HFFc6 (cell line): ENCODE results near the gene NDUFV2. TPM values are rescaled to one million over a fixed set of nuclear protein-coding genes. Genes with fewer than 3 reads are reported as not detected.
"Not testable (repeated sequence)": the region's sequence is repeated elsewhere in the genome, so short reads cannot be mapped to it uniquely, and the experiment has no call there.

Experiments used
- DNase-seq: peaks from one replicate; pipeline ENCODE4 v3.0.0-alpha.2; 2018
- H3K27ac Mint-ChIP-seq: 2 replicates; pipeline ENCODE4 v1.8.0; 2020; ENCODE audit warnings: mild to moderate bottlenecking, mixed read lengths
- H3K27me3 Mint-ChIP-seq: 2 replicates; pipeline ENCODE4 v1.8.0; 2021; ENCODE audit warnings: mild to moderate bottlenecking, moderate library complexity, mixed read lengths; ENCODE audit not compliant: insufficient read depth
- H3K36me3 Mint-ChIP-seq: 2 replicates; pipeline ENCODE4 v1.8.0; 2021; ENCODE audit warnings: low read depth, mixed read lengths
- H3K4me1 Mint-ChIP-seq: 2 replicates; pipeline ENCODE4 v1.8.0; 2020; ENCODE audit warnings: low read depth, mixed read lengths
- H3K4me3 Mint-ChIP-seq: 2 replicates; pipeline ENCODE4 v1.8.0; 2020; ENCODE audit warnings: mild to moderate bottlenecking, moderate library complexity, mixed read lengths
- H3K9me3 Mint-ChIP-seq: 2 replicates; pipeline ENCODE4 v1.8.0; 2020; ENCODE audit warnings: mild to moderate bottlenecking, mixed read lengths
- total RNA-seq, 6 experiments: library from RNA; stranded (reverse); fragmentation: NEBNext Ultra II Directional; extraction: Animal tissue kit (Norgen Biotek cat#: 25700); gene quantifications; 2 replicates in 1 of 6; 3 replicates in 5 of 6; pipeline ENCODE4 v1.2.3, GENCODE V29; 2021
- TF ChIP-seq, protein P1 (sequence below): fragments of 200-600 bp; sonication (generic); IDR thresholded peaks from 2 replicates; pipeline ENCODE4 v1.5.0; 2021; ENCODE audit warnings: antibody characterized with exemption, mild to moderate bottlenecking

The NDUFV2 gene
- total RNA-seq, 6 experiments from 2014 or later: 157 to 198 (median 184) TPM

DNA sequence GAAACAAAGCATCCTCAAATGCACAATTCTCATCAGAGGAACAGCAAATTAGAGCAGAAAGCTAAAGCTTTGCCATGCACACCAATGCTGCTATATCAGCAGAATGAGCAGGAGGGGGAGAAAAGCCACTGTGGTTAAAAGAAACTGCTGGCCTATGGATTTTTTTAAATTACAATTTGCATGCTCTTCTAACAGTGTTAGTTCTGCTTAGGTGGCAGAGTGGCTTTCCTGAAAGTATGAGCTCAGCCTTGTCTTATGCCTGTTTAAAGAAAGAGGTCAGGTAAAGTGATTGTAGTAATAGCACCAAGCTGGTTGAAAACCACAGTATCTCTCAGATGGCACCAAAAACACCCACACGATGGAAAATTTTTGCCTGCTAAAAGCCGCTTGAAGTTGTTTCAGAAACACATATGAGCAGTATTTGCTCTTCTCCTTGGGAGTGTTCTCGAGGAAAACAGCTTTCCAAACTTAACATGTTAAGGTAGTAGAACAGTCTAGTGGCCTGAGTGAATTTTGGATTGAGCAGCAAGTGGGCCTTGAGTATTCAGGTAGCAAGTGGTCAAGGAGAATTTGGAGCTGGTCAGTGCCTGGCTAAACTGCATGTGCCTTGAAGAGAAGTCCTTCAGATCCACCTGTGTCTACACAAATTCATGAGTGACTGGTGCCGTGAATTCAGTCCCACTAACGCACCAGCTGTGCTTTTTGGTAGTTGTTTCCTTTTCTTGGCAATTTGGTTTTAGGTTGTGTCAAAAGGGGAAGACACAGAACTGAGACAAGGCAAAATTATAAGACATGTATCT, 19.6 kb upstream of the NDUFV2 start:
- Mint-ChIP-seq H3K4me1 (no peaks in the 10 kb centered on the region), H3K27ac (no peak overlapping the region), H3K4me3 (no peak overlapping the region), H3K36me3 (no peaks in the 10 kb centered on the region), H3K27me3 (no peaks in the 10 kb centered on the region; the same call in 1 of the 2 replicates), H3K9me3 (no peaks in the 10 kb centered on the region)
- TF ChIP-seq, protein P1, sequence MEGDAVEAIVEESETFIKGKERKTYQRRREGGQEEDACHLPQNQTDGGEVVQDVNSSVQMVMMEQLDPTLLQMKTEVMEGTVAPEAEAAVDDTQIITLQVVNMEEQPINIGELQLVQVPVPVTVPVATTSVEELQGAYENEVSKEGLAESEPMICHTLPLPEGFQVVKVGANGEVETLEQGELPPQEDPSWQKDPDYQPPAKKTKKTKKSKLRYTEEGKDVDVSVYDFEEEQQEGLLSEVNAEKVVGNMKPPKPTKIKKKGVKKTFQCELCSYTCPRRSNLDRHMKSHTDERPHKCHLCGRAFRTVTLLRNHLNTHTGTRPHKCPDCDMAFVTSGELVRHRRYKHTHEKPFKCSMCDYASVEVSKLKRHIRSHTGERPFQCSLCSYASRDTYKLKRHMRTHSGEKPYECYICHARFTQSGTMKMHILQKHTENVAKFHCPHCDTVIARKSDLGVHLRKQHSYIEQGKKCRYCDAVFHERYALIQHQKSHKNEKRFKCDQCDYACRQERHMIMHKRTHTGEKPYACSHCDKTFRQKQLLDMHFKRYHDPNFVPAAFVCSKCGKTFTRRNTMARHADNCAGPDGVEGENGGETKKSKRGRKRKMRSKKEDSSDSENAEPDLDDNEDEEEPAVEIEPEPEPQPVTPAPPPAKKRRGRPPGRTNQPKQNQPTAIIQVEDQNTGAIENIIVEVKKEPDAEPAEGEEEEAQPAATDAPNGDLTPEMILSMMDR: no peak
- no peak for DNase-seq

DNA sequence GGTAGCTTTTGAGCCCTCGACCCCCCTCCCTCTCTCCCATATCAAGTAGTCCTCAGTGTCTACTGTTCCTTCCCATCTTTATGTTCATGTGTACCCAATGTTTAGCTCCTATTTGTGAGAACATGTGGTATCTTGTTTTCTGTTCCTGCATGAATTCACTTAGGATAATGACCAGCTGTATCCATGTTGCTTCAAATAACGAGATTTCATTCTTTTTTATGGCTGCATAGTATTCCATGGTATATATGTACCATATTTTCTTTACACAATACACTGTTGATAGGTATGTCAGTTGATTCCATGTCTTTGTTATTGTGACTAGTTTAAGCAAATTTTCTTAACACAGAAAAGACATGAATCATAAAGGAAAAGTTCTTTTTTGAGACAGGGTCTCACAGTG, 16.5 kb upstream of the NDUFV2 start:
- TF ChIP-seq, protein P1: no peak
- no peak for DNase-seq
- Mint-ChIP-seq H3K4me1 (no peaks in the 10 kb centered on the region), H3K9me3 (no peaks in the 10 kb centered on the region), H3K36me3 (no peaks in the 10 kb centered on the region), H3K27ac (no peak overlapping the region), H3K4me3 (no peak overlapping the region), H3K27me3 (no peaks in the 10 kb centered on the region)

DNA sequence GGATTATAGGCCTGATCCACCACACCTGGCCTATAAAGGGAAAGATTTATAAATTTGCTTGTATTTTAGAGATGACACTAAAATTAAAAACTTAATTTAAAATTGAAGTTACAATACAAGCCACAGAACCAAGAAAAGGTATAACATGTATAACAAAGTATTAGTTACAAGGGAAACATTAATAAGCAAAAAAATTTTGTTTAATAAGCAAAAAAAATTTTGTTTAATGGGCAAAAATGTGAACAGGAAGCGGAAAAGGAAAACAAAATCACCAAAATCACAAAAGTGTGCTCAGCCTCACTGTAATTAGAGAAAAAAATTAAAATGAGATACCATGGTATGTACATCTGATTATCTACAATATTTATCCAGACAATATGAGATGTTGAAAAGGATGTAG, 15.9 kb upstream of the NDUFV2 start:
- Mint-ChIP-seq H3K4me1 (no peaks in the 10 kb centered on the region), H3K9me3 (no peaks in the 10 kb centered on the region), H3K36me3 (no peaks in the 10 kb centered on the region), H3K27me3 (no peaks in the 10 kb centered on the region), H3K4me3 (no peak overlapping the region), H3K27ac (no peak overlapping the region)
- no peak for DNase-seq
- TF ChIP-seq, protein P1: no peak

DNA sequence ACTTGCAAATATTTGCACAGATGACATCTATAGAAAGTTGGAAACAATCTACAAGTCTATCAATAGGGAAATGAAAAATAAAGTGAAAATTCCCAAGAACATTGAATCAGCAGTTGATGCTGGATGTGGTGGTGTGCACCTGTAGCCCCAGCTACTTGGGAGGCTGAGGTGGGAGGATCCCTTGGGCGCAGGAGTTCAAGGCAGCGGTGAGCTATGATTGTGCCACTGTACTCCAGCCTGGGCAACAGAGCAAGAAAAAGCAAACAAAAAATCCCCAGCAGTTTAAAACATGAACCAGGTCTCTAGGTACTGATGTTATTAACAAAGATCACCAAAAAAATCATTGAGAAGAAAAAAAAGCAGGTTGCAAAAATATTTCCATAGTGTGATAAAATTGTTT, 15.4 kb upstream of the NDUFV2 start:
- no peaks in the 10 kb centered on the region for H3K9me3 Mint-ChIP-seq
- H3K36me3 Mint-ChIP-seq: no peaks in the 10 kb centered on the region

DNA sequence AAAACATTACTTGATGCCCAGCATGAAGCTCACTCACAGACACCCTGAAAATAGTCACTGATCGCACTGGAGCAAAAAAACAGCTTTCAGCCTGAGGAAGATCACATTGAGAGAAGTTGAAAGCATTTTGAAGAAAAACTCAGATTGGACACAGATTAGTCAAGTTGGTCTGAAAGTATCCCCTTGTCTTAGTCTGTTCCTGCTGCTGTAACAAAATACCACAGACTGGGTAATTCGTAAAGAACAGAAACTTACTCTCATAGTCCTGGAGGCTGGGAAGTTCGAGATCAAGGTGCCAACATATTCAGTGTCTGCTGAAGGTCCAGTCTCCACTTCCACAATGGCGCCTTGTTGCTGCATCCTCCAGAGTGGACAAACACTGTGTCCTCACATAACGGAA, 14.2 kb upstream of the NDUFV2 start:
- TF ChIP-seq, protein P1: no peak
- no peaks in the 10 kb centered on the region for H3K9me3 Mint-ChIP-seq
- no peak overlapping the region for H3K27ac Mint-ChIP-seq
- DNase-seq: no peak
- no peak overlapping the region for H3K4me3 Mint-ChIP-seq
- H3K4me1 Mint-ChIP-seq: peaks cover 10% of the 10 kb centered on the region
- no peaks in the 10 kb centered on the region for H3K36me3 Mint-ChIP-seq
- H3K27me3 Mint-ChIP-seq: no peaks in the 10 kb centered on the region

More for the DNA sequence above, 15.4 kb upstream of the NDUFV2 start:
- no peaks in the 10 kb centered on the region for H3K27me3 Mint-ChIP-seq
- TF ChIP-seq, protein P1: no peak
- no peak for DNase-seq
- no peak overlapping the region for H3K27ac Mint-ChIP-seq
- no peak overlapping the region for H3K4me3 Mint-ChIP-seq
- H3K4me1 Mint-ChIP-seq: no peaks in the 10 kb centered on the region

DNA sequence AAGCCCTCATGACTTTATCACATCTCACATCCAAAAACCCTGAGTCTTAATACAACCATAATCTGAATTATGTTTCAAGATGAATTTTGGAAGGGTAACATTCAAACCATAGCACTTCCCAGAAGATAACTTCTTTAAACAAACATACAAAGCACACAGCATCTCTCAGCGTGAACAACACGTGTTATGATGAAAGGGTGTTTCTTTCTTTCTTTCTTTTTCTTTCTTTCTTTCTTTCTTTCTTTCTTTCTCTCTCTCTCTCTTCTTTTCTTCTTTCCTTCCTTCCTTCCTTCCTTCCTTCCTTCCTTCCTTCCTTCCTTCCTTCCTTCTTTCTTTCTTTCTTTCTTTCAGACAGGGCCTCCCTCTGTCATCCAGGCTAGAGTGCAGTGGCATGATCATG, 13.8 kb upstream of the NDUFV2 start:
- not testable (repeated sequence) for DNase-seq, H3K9me3 Mint-ChIP-seq, H3K4me3 Mint-ChIP-seq, H3K27me3 Mint-ChIP-seq, H3K36me3 Mint-ChIP-seq, H3K27ac Mint-ChIP-seq
- peaks cover 14% of the 10 kb centered on the region for H3K4me1 Mint-ChIP-seq
